SU-DHL-6 (cell line): ENCODE data around the gene HLA-DRA.

Experiments used
- CTCF ChIP-seq: fragments of 200-600 bp; sonication (generic); IDR thresholded peaks from one replicate; pipeline ENCODE4 v1.5.1; 2017; ENCODE audit warnings: antibody characterized with exemption, mild to moderate bottlenecking, low read length, moderate library complexity; ENCODE audit not compliant: insufficient read depth, poor library complexity, severe bottlenecking
- EZH2phosphoT487 ChIP-seq: fragments of 200-600 bp; sonication (generic), shearing (Covaris generic); conservative IDR thresholded peaks from 2 replicates; pipeline ENCODE4 v1.6.1; 2018; ENCODE audit warnings: mild to moderate bottlenecking, antibody characterized with exemption, low read length, moderate library complexity, mixed read lengths

- TF ChIP-seq CTCF = no peak
- TF ChIP-seq EZH2phosphoT487 = no peak
These were observed 22.9 kb downstream of the HLA-DRA start for GRCh38 chr6:32462609-32463008.
